NCI-H2227 (cell line): ENCODE results near the gene POFUT1.
A peak's percentile ranks its signal among the peaks of the same experiment; 100 is the strongest.
"Not testable (repeated sequence)": the region's sequence is repeated elsewhere in the genome, so short reads cannot be mapped to it uniquely, and the experiment has no call there.

Experiments used
- DNase-seq: peaks from one replicate; lab custom pipeline; 2025; ENCODE audit not compliant: unreplicated experiment; lab: John Stamatoyannopoulos, UW

The POFUT1 gene

DNA sequence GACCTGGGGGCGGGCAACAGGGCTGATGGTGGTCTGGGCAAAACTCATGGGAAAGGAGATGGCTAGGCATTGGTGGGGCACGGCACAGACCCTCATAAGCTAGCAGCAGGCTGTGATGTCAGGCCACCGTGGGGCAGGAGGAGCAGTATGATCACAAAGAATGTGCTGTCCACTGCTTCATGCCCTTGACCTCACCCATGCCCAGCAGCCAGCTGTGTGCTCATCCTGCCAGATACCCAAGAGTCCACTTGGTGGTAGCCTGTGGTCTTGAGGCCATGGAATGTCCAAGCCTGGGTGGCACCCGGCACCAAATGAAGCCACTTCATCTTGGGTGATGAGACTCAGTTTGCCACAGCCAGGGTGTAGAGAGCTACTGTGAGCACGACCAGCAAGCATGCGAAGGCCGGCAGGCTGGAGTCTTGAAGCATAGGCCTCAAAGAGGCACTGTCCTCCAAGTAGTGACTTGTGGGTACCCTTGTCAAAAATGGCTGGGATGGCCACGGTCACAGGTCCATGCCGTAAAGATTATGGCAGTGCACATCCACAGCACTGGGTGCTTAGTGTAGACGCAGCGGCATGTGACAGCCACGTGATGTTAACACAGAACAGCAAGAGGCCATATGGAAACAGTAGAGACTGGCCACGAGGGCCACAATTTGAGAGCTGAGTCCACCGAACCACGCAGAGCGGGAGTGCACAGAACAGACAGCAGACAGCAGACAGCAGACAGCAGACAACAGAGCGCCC lies 19.1 kb upstream of the POFUT1 start:
- no peak for DNase-seq

DNA sequence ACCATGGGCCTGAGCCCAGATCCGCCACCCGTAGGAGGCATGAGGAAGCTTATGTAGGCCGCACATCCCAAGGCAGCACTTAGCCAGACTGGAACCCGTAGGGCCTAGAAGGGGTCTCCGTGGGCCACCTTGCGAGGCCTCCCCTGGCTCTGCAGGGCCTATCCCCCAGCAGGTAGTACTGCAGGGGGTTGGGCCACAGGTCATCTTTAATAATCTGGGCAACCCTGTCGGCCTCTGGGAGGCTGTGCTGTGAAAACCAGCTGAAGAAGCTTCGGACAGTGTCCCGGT lies 18.6 kb upstream of the POFUT1 start:
- no peak for DNase-seq

DNA sequence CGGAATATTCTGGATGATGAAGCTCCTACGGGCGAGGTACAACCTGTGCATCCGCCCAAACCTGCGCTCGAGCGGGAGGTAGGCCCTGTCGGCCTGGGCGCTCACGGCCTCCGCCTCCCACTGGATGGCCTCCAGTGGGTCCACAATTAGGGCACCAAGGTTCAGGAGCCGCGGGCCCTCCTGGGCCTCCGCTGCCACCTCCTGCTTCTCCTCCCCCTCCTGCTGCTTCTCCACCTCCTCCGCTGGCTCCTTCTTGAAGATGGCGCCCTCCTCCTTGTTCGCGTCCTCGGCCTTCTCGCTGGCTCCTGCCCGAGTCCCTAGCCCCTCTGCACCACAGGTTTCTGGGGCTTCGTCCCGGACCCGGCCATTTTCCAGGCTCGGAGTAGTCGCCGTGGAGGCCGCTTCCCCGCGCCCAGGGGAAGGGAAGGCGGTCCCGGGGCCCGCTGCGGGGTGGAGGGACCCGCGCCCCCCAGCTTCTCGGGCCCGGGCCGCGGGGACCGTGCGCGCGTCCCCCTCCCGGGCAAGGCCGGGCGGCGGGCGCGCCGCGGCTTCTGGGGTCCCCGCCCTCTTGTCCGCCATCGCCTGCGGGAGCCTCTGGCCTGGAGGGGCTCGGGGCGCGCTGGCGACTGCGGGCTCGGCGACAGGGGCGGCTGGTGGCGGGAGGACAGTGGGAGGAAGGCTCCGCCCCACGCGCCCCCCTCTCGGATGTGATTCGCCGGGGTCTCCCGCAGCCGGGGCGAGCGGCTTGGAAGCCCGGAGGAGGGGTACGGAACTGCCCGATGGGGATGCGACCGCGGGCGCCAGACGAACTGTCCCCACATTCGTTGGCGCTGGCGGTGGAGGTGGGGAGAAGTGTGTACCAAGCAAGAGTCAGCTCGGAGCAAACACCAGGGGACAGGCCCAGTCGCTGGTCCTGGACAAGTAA lies 17.7 kb upstream of the POFUT1 start:
- DNase-seq, result peak; percentile 78

DNA sequence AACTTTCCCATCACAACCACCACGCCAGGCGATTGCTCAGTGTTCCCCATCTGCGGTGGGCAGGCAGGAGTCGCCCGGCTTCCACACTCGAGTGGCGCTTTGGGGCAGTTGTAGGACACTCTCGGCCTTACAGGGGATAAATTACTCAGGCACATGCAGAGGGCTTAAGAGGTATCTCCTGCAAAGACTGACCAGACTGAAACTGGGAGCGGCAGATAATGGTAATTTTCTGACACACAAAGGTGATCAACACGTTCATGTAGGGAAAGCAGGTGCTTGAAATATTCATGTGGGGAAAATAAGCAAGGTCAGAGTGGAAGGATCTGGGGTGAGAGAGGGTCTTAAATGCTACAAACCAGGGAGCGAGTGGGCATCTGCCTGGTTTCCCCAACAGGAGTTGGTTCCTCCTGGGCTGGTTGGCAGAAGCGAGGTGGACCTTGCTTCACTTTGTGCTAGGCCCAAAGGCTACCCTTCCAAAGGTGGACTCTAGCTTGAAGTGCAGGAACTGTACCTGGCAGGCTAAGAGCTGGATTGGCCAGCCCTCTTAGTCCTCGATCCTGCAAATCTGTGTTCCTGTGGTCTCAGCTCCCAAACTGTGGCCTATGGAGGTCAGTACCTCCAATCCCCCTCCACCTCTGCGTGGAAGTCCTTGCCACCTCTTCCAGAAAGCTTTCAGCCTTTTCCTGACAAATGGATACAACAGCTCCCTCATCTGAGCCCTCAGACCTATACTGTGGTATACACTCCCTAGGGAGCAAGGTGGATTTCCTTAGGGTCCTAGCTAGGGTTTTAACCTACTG lies 16.9 kb upstream of the POFUT1 start:
- peak; percentile 56 for DNase-seq

DNA sequence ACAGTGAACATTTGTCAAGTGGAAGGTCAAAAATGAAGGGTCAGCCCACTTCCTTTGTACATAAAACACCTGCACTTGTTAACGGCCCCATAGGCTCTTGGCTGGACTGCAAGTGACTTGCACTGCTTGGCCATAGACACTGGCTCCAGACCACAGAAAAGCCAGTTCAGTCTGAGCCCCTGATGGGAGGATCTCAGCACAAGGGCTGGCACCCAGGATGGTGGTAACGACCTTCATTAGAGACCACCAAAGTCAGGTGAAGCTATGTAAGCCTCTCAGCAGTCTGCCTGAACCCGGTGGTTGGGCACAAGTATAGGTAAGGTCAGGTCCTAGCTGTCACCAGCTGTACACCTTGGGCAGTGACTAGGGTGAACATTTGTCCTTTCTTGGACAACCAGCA lies 16.3 kb upstream of the POFUT1 start:
- no peak for DNase-seq

DNA sequence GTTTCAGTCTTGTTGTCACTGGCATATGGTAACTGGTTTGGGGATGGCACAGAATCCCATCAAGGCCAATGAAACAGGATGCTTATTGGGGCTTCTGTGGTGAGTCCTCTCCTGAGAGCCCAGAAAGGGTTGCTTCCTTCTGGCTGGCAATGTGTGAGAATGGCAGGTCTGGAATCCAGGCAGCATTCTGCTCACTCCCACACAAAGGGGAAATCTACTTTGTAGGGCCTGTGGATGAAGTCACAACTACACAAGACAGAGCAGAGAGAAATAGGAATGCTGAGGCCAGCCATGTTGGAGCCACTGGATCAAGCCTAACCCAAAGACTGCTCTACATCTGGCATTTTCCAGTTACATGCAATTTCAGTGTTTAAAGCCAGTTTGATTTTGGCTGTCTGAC lies 15.8 kb upstream of the POFUT1 start:
- no peak for DNase-seq

DNA sequence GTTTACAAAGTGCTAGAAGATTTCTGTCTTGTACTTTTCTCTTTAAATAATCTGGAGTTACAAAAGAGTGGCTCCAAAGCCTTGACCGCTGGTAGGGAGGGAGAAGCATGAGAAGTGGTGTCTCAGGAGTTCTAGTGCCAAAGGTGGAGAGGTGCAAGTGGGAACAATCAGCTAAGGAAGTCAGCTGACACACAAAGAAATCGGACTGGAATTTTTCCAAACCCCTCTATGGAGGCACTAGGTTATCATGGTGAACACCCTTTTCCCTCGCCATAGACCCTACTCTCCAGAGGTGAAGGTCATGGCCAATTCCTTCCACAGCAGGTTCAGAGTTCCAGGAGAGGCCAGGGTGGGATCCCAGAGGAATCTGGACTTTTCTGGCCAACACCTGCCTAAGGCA lies 15.0 kb upstream of the POFUT1 start:
- DNase-seq, result no peak

DNA sequence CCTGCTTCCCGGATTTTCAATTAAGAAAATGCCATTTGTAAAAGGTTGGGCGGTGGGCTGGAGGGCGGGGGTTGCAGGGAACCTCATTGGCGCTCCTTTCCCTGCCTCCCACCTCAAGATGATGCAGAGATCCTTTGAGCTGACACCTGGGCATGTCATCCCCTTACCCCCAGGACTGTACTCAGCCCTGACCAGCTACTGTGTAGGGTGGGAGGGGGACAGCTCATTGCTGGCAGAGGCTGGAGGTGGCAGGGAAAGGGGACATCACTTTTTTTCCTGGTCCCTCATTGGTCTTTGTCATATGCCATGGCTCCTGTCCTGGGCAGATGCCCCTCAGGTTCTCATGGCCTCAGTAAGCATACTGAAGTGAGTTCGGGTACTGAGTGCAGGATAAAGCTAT lies 14.3 kb upstream of the POFUT1 start:
- DNase-seq, result not testable (repeated sequence)

DNA sequence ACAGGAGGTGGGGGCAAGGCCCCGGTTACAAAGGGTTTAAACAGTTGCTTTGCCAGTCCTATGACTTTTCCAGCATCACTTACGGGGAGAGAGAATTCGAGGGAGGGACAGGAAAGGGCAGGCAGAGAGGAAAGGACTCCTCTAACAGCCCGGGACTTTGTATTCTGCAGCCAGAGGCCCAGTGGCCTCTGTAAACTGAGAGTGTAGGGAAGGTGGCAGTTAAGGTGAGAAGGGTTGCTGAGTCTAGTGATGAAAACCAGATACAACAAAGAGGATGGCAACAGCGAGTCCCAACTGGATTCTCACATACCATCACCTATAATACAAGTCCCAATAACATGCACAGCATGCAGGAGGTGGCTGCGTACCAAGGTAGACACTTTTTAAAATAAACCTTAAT lies 13.7 kb upstream of the POFUT1 start:
- DNase-seq, result no peak

DNA sequence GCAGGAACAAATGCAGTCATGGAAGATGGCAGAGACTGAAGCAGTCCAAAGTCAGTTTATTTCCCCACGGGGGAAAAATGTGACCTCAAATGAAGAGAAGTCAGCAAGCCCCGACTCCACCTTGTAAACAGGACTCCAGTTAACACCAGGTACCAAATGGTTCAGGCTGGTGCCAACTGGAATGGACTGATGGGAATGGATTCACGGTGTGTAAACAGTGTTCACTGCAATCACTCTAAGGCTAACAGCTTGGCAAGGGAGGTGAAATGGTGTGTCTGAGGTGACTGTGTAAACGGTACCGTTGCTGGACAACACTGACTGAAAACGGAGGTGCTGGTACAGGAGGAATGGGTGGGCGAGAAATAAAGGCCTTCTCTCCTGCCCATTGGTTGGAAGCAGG lies 12.1 kb upstream of the POFUT1 start:
- DNase-seq, result no peak

DNA sequence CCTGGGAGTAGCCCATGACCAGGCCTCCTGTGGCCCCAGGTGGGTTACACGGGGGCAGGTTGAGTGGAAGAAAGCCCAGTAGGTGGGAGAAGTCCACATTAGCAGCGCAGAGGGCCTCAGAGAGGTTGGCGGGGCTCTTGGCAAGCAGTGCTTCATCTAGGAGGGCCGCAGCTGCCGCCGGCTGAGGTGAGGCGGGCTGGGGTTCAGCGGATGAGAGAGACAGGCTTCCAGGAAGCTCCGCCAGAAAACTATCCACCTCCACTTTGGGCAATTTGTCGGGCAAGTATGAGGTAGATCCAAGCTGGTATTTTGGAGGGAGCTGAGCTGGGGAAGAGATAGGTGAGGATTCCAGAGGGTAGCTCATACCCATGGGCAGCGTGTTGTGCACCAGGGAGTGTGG lies 11.1 kb upstream of the POFUT1 start:
- not testable (repeated sequence) for DNase-seq

DNA sequence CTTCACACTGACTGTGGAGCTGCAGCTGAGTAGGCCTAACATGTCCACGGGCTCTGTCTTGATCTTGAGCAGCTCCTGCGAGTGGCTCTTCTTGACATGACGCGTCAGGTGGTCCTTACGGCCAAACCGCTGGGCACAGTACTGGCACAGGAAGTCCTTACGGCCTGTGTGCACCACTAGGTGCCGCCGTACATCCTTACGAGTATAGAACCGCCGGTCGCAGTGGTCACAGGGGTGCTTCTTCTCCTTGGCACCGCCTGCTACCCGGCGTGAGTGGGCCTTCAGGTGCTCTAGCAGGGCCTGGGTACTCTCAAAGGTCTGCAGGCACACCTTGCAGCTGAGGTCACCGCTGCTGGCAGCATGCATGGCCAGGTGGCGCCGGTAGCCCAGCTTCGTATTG lies 10.5 kb upstream of the POFUT1 start:
- not testable (repeated sequence) for DNase-seq

DNA sequence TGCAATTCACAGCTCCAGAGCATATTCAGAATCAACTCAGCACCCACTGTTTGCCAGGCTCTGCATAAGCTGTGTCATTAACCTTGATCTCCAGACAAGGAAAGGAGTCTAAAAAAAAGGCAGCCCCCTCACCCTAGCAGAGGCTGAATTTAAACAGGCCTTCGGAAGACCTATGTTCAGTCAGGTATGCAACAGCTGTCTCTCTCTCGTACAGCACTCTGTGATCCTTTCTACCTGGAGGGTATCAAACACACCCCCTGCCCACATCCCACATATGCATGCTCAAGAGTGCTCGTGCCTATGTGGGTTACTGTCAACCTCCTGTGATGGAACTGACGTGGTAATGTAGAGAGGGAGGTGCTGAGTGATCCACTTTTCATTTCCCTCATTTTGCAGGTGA lies 8.7 kb upstream of the POFUT1 start:
- DNase-seq, result no peak

DNA sequence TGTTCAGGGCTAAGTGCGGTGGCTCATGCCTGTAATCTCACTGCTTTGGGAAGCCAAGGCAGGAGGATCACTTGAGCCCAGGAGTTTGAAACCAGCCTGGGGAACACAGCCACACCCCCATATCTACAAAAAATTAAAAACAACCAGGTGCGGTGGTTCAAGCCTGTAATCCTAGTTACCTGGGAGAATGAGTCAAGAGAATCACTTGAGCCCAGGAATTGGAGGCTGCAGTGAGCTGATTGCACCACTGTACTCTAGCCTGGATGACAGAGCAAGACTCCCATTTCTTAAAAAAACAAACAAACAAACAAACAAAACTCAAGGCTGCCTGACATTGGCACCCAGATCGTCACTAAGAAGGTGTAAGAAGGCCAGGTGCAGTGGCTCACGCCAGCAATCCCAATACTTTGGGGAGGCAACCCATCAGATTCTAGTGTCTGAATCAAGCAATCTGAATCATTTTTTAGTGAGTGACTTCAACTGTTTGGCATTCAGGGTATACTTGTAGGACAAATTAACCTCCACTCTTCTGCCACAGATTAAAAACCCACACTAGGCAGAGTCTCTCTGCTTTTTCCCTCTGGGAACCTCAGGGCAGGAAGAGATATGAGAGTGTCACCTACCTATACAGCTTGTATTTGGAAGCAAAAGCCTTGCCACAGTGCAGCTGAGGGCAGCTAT lies 6.2 kb upstream of the POFUT1 start:
- DNase-seq, result no peak

DNA sequence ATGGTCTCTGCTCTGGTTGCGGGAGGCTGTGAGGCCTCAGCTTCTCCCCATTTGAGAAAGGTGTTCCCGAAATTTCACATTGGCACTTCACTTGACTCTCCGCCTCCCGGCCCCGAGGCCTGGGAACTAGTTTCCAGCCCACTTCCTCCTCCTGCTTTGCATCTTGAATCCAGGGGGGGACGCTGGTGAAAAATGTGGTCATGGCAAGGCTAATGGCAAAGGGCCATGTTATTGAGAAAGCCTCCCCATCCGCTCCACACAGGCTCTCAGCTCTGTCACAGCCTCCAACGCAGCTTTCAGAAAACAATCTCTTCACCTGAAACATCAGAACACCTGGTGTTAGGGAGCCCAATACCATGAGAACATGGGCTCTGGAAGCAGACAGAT lies 5.7 kb upstream of the POFUT1 start:
- no peak for DNase-seq

DNA sequence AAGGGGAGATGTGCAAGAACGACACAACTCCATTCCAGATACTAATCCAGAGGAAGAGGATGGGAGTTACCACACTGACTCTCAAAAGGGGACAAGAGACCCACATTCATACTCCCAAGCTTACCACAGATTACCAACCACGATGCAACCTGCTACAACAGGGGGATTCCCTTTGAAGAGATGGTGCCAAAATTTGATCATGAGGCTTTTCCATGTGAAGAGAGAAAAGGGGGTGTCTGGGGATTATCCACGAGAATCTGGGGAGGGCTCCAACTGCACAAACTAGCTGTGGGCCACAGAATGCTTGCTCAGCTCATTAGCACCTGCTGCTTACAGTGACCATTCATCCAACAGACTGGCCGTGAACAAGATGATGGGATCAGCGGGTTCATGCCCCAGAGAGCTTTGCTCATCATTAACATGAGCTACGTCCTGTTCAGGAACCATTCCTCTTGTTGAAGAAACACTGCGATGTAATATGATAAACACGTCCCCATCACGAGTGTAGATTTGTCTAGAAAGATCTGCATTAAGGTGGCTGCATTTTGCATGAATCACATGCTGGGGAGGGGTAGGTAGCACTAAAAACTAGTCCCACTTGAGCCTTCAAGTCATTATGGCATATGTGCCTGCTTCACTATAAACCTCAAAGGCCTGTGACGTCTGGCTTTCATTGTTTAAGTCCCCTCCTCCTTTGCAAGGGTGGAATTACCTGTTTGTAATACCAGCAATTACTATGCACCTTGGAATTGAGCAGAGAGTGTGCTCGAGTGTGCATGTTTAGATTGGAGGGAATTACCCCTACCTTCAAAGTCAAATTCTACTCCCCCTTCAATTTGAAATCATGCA lies 4.1 kb upstream of the POFUT1 start:
- peak; percentile 20 for DNase-seq

DNA sequence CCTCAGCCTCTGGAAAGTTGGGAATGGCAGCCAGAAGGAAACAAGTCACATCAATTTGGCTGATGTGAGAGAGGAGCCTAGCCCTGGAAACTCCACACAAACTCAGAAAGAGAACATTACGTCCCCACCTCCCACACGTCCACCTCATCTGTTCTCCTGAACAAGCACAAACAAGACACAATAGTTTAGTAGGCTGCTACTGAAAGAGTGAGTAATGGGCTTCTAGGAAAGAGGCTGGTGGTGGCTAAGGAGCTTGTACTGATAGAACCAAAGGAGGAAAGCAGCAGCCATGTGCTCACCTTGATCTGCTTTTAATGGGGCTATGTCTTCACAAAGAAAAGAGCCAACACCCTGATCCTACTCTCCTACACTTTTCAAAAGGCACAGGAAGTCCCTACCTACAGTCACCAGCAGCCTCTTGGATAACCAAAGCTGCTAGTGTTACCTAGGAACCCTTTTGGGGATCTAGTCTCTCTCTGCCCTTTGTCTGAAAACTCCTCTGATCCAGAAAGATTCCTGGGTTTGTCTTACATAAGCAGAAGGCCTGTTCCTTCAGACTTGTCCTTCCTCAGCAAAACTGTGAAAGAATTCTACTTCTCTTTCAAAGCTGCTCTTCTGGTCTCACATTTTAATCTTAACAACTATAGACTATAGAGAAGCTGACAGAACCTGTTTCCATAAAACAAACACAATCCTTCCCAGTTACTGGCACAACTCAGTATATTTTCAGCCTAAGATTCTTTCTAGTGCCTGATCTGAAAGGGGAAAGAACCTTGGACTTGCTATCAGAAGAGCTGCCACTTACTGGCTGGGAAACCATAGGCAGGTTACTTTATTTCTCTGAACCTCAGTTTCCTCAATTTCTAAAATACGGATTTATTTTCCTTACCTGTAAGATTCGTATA lies 3.2 kb upstream of the POFUT1 start:
- DNase-seq, result no peak

DNA sequence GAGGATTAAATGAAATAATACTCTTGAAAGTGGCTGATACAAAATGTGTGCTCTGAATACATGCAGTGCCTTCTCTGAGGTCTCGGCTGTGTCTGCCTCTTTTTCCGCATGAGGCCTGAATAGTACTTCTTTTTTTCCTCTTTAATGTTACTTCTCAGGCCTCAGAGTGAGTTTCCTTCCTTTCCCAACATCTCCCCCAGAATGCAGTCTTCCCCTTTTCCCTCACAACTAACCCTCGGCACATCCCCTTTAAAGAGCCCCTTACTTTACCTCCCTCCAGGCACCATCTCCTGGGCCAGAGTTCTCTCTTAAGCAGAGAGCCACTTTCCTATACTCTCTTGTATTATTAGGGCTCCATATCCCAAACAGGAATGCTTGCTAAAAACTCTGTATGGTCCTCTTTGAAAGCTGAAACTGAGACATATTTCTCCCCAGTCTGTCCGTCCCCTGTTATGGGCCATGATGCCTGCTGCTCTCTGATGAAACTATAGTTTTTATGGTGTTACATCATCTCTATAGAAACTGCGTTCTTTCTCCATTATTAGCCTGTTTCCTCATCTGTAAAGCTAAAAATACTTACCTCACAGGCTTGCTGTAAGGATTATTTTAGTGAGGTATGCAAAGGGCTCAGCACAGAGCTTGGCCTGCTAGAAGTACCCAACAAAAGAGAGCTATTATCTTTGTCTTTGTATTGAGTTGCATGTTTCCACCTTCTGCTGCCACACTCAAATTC lies 2.4 kb upstream of the POFUT1 start:
- DNase-seq, result no peak
